ENCODE measurements around the gene RPS18.
A peak's percentile ranks its signal among the peaks of the same experiment; 100 is the strongest.

RPS18 gene

GRCh38 chr6:33318426-33319073 lies 46.7 kb downstream of the RPS18 start:
- DNase-seq (ENCODE audit: insufficient read length, low spot score) (no peak), FAIRE-seq (no peak)

GRCh38 chr6:33319939-33320314 lies 48.1 kb downstream of the RPS18 start:
- TF ChIP-seq PAX5 (IDR thresholded peaks at IDR 0.05; ENCODE audit: insufficient read depth, low read length, severe bottlenecking) (no peak), POU2F2 (IDR thresholded peaks at IDR 0.05; ENCODE audit: low read depth, low read length) (no peak), SPI1 (IDR thresholded peaks at IDR 0.05; ENCODE audit: low read depth, low read length) (no peak), TAF1 (IDR thresholded peaks at IDR 0.05; ENCODE audit: low read depth, low read length) (no peak), POLR2A (IDR thresholded peaks at IDR 0.05; ENCODE audit: low read depth, low read length) (no peak), POLR2AphosphoS5 (IDR thresholded peaks at IDR 0.05; ENCODE audit: low read depth, low read length) (no peak)
- FAIRE-seq (no peak), DNase-seq (ENCODE audit: insufficient read length, low spot score) (no peak)

More at GRCh38 chr6:33318426-33319073, 46.7 kb downstream of the RPS18 start:
- TF ChIP-seq POLR2AphosphoS5 (IDR thresholded peaks at IDR 0.05; ENCODE audit: low read depth, low read length) = no peak
- TF ChIP-seq SPI1 (IDR thresholded peaks at IDR 0.05; ENCODE audit: low read depth, low read length) = no peak
- TF ChIP-seq POU2F2 (IDR thresholded peaks at IDR 0.05; ENCODE audit: low read depth, low read length) = no peak
- TF ChIP-seq TAF1 (IDR thresholded peaks at IDR 0.05; ENCODE audit: low read depth, low read length) = no peak
- no peak for TF ChIP-seq PAX5 (IDR thresholded peaks at IDR 0.05; ENCODE audit: insufficient read depth, low read length, severe bottlenecking)

- DNase-seq (ENCODE audit: insufficient read length, low spot score) (no peak), FAIRE-seq (no peak)
- no peak for TF ChIP-seq POLR2AphosphoS5 (IDR thresholded peaks at IDR 0.05; ENCODE audit: low read depth, low read length)
- TF ChIP-seq POLR2A (IDR thresholded peaks at IDR 0.05; ENCODE audit: low read depth, low read length) = no peak
- TF ChIP-seq TAF1 (IDR thresholded peaks at IDR 0.05; ENCODE audit: low read depth, low read length) = no peak
- no peak for TF ChIP-seq SPI1 (IDR thresholded peaks at IDR 0.05; ENCODE audit: low read depth, low read length)
- no peak for TF ChIP-seq POU2F2 (IDR thresholded peaks at IDR 0.05; ENCODE audit: low read depth, low read length)
- TF ChIP-seq PAX5 (IDR thresholded peaks at IDR 0.05; ENCODE audit: insufficient read depth, low read length, severe bottlenecking) = no peak
These were observed 48.7 kb downstream of the RPS18 start for GRCh38 chr6:33320315-33321181.

- TF ChIP-seq POU2F2 (IDR thresholded peaks at IDR 0.05; ENCODE audit: low read depth, low read length) = no peak
- TF ChIP-seq SPI1 (IDR thresholded peaks at IDR 0.05; ENCODE audit: low read depth, low read length) = no peak
- no peak for TF ChIP-seq POLR2AphosphoS5 (IDR thresholded peaks at IDR 0.05; ENCODE audit: low read depth, low read length)
- TF ChIP-seq PAX5 (IDR thresholded peaks at IDR 0.05; ENCODE audit: insufficient read depth, low read length, severe bottlenecking) = no peak
- no peak for TF ChIP-seq POLR2A (IDR thresholded peaks at IDR 0.05; ENCODE audit: low read depth, low read length)
- no peak for TF ChIP-seq TAF1 (IDR thresholded peaks at IDR 0.05; ENCODE audit: low read depth, low read length)
- DNase-seq (ENCODE audit: insufficient read length, low spot score) (no peak), FAIRE-seq (no peak)
These were observed 49.4 kb downstream of the RPS18 start for GRCh38 chr6:33321227-33321626.

- DNase-seq (ENCODE audit: insufficient read length, low spot score) (no peak), FAIRE-seq (no peak)
- TF ChIP-seq PAX5 (IDR thresholded peaks at IDR 0.05; ENCODE audit: insufficient read depth, low read length, severe bottlenecking) (no peak), TAF1 (IDR thresholded peaks at IDR 0.05; ENCODE audit: low read depth, low read length) (no peak), SPI1 (IDR thresholded peaks at IDR 0.05; ENCODE audit: low read depth, low read length) (no peak), POU2F2 (IDR thresholded peaks at IDR 0.05; ENCODE audit: low read depth, low read length) (no peak), POLR2AphosphoS5 (IDR thresholded peaks at IDR 0.05; ENCODE audit: low read depth, low read length) (no peak), POLR2A (IDR thresholded peaks at IDR 0.05; ENCODE audit: low read depth, low read length) (no peak)
These were observed 51.7 kb downstream of the RPS18 start for GRCh38 chr6:33323623-33323948.

- no peak for FAIRE-seq
- no peak for DNase-seq (ENCODE audit: insufficient read length, low spot score)
- no peak for TF ChIP-seq POU2F2 (IDR thresholded peaks at IDR 0.05; ENCODE audit: low read depth, low read length)
- peak; percentile 81 for TF ChIP-seq SPI1 (IDR thresholded peaks at IDR 0.05; ENCODE audit: low read depth, low read length)
- TF ChIP-seq PAX5 (IDR thresholded peaks at IDR 0.05; ENCODE audit: insufficient read depth, low read length, severe bottlenecking) = no peak
- no peak for TF ChIP-seq POLR2A (IDR thresholded peaks at IDR 0.05; ENCODE audit: low read depth, low read length)
- no peak for TF ChIP-seq TAF1 (IDR thresholded peaks at IDR 0.05; ENCODE audit: low read depth, low read length)
- TF ChIP-seq POLR2AphosphoS5 (IDR thresholded peaks at IDR 0.05; ENCODE audit: low read depth, low read length) = no peak
These were observed 52.2 kb downstream of the RPS18 start for GRCh38 chr6:33324125-33324524.

Data from GM12891 (cell line).